GM23338 (cell line): ENCODE results near the gene GSS.

Source experiments
- CTCF ChIP-seq, 2 experiments: fragments of 200-600 bp in 1 of 2; sonication (generic) in 1 of 2; conservative IDR thresholded peaks; 2 replicates each; pipeline versions ENCODE4 v1.5.1 to v1.6.1; 2016 to 2017; ENCODE audit warnings: antibody characterized with exemption in 2 of 2, low read depth in 2 of 2, mild to moderate bottlenecking in 2 of 2, moderate library complexity in 1 of 2
- POLR2AphosphoS5 ChIP-seq: IDR thresholded peaks from 2 replicates; pipeline ENCODE4 v1.6.1; 2016; ENCODE audit warnings: antibody characterized with exemption, low read depth

DNA sequence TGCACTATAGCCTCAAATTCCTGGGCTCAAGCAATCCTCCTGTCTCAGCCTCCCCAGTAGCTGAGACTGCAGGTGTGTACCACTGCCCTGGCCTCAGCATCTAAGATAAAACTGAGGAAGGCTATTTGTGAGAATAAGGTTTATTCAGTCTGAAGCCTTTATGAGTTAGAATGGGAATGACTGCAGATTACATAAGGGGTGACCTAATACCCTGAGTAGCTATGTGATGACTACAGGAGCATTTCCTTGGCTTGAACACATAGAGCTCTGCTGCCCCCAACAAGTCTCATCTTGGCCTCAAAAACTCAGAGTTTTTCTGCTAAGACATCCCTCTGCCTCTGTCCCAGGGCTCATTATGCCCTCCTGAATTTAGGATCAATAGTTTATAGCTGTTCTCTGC lies 7.6 kb downstream of the GSS start:
- TF ChIP-seq CTCF (conservative IDR thresholded peaks at IDR 0.05; ENCODE audit: low read depth in 2 of 2), result no peak
- no peak for TF ChIP-seq POLR2AphosphoS5
